Parathyroid adenoma (tissue), 2 donors: ENCODE measurements around the gene RFNG.

Experiments
- H2AFZ ChIP-seq: fragments of 300-600 bp; sonication (generic); one replicate; pipeline ENCODE4 v1.7.0; 2017; ENCODE audit warnings: antibody characterized with exemption, mild to moderate bottlenecking
- H3K27ac ChIP-seq: fragments of 300-600 bp; sonication (generic); one replicate; pipeline ENCODE4 v1.7.0; 2017
- H3K27me3 ChIP-seq: fragments of 300-600 bp; sonication (generic); one replicate; pipeline ENCODE4 v1.7.0; 2017; ENCODE audit warnings: low read length; ENCODE audit not compliant: control insufficient read depth, insufficient read depth
- H3K36me3 ChIP-seq: fragments of 300-600 bp; sonication (generic); one replicate; pipeline ENCODE4 v1.7.0; 2017; ENCODE audit warnings: low read length; ENCODE audit not compliant: control insufficient read depth, insufficient read depth
- H3K4me1 ChIP-seq: fragments of 300-600 bp; sonication (generic); one replicate; pipeline ENCODE4 v1.7.0; 2017; ENCODE audit warnings: control low read depth
- H3K4me2 ChIP-seq: fragments of 300-600 bp; sonication (generic); one replicate; pipeline ENCODE4 v1.7.0; 2017; ENCODE audit warnings: low read length
- H3K4me3 ChIP-seq: fragments of 300-600 bp; sonication (generic); one replicate; pipeline ENCODE4 v1.7.0; 2017; ENCODE audit warnings: low read depth, low read length
- H3K79me2 ChIP-seq: fragments of 300-600 bp; sonication (generic); one replicate; pipeline ENCODE4 v1.7.0; 2017; ENCODE audit warnings: control low read depth
- H3K9ac ChIP-seq: fragments of 300-600 bp; sonication (generic); one replicate; pipeline ENCODE4 v1.7.0; 2017; ENCODE audit warnings: mild to moderate bottlenecking
- H3K9me3 ChIP-seq: fragments of 300-600 bp; sonication (generic); one replicate; pipeline ENCODE4 v1.7.0; 2017; ENCODE audit warnings: low read length; ENCODE audit not compliant: control insufficient read depth
- CTCF ChIP-seq: fragments of 300-600 bp; sonication (generic); IDR thresholded peaks from one replicate; pipeline ENCODE4 v1.7.0; 2017; ENCODE audit warnings: antibody characterized with exemption, mild to moderate bottlenecking
- donor health status: primary hyperparathyroidism.

RFNG gene

GRCh38 chr17:82060614-82061013, 9.0 kb upstream of the RFNG start:
- Histone ChIP-seq H3K27ac (no peak overlapping the region), H3K4me3 (no peak overlapping the region)
- no peak for TF ChIP-seq CTCF

GRCh38 chr17:82060001-82060380, 8.4 kb upstream of the RFNG start:
- Histone ChIP-seq H3K79me2 (no peaks in the 10 kb centered on the region), H3K36me3 (no peaks in the 10 kb centered on the region), H3K27ac (no peak overlapping the region), H3K9me3 (no peaks in the 10 kb centered on the region), H3K4me1 (peaks cover 7% of the 10 kb centered on the region), H3K27me3 (no peaks in the 10 kb centered on the region), H2AFZ (no peak overlapping the region), H3K9ac (no peak overlapping the region), H3K4me3 (no peak overlapping the region), H3K4me2 (no peak overlapping the region)
- TF ChIP-seq CTCF: no peak

More at GRCh38 chr17:82060614-82061013, 9.0 kb upstream of the RFNG start:
- Histone ChIP-seq H3K4me2 (no peak overlapping the region), H2AFZ (no peak overlapping the region), H3K36me3 (no peaks in the 10 kb centered on the region), H3K27me3 (no peaks in the 10 kb centered on the region), H3K4me1 (peaks cover 7% of the 10 kb centered on the region), H3K9ac (no peak overlapping the region), H3K9me3 (no peaks in the 10 kb centered on the region), H3K79me2 (no peaks in the 10 kb centered on the region)

GRCh38 chr17:82059272-82060000, 7.8 kb upstream of the RFNG start:
- H3K9me3 ChIP-seq: no peaks in the 10 kb centered on the region
- H3K36me3 ChIP-seq: no peaks in the 10 kb centered on the region
- H3K27me3 ChIP-seq: no peaks in the 10 kb centered on the region
- H3K79me2 ChIP-seq: no peaks in the 10 kb centered on the region
- no peak overlapping the region for H3K9ac ChIP-seq
- no peak overlapping the region for H2AFZ ChIP-seq
- H3K27ac ChIP-seq: no peak overlapping the region
- H3K4me2 ChIP-seq: no peak overlapping the region
- no peak overlapping the region for H3K4me3 ChIP-seq
- H3K4me1 ChIP-seq: peaks cover 2% of the 10 kb centered on the region
- no peak for TF ChIP-seq CTCF

GRCh38 chr17:82058855-82059249, 7.2 kb upstream of the RFNG start:
- Histone ChIP-seq H3K4me3 (no peak overlapping the region), H3K36me3 (no peaks in the 10 kb centered on the region), H3K27ac (no peak overlapping the region), H3K4me2 (no peak overlapping the region), H3K4me1 (no peaks in the 10 kb centered on the region), H3K79me2 (no peaks in the 10 kb centered on the region), H2AFZ (no peak overlapping the region), H3K27me3 (no peaks in the 10 kb centered on the region), H3K9me3 (no peaks in the 10 kb centered on the region), H3K9ac (no peak overlapping the region)
- no peak for TF ChIP-seq CTCF

- Histone ChIP-seq H3K4me3 (no peak overlapping the region), H3K27ac (no peak overlapping the region), H3K36me3 (no peaks in the 10 kb centered on the region), H3K4me1 (no peaks in the 10 kb centered on the region), H2AFZ (no peak overlapping the region), H3K4me2 (no peak overlapping the region), H3K27me3 (no peaks in the 10 kb centered on the region), H3K79me2 (no peaks in the 10 kb centered on the region), H3K9me3 (no peaks in the 10 kb centered on the region), H3K9ac (no peak overlapping the region)
- TF ChIP-seq CTCF: no peak
Observed at GRCh38 chr17:82058230-82058854, 6.7 kb upstream of the RFNG start.
